ENCODE data around the gene PI4KB. TPM values are rescaled to one million over a fixed set of nuclear protein-coding genes. Genes with fewer than 3 reads are reported as not detected.
A peak's percentile ranks its signal among the peaks of the same experiment; 100 is the strongest.

The PI4KB gene
- total RNA-seq, 1 experiment from 2014 or later = 52.7 TPM

GRCh38 chr1:151370211-151370911 lies 43.1 kb upstream of the PI4KB start:
- TF ChIP-seq CTCF (IDR thresholded peaks at IDR 0.05; ENCODE audit: insufficient read depth in 1 of 2, low read depth in 1 of 2, low read length in 1 of 2, severe bottlenecking in 1 of 2, unreplicated experiment in 1 of 2) = no peak
- ChIA-PET CTCF (interaction anchor here (1.3 kb wide), 1 partner anchor 68 kb away, joined by 3 read pairs; no protein-coding TSS in a partner anchor), POLR2A (no interaction called here)
- BruUV-seq (replicated peaks) = no TSS peak
- H3K27me3 ChIP-seq (replicated peaks; ENCODE audit: control insufficient read depth, insufficient read depth, low read length) = no peaks in the 10 kb centered on the region
- H3K9me3 Mint-ChIP-seq (ENCODE audit: unreplicated experiment) = no peaks in the 10 kb centered on the region
- peak overlapping the region; percentile 84 for H3K27ac Mint-ChIP-seq (ENCODE audit: unreplicated experiment)
- H3K9me3 ChIP-seq = no peaks in the 10 kb centered on the region
- no peaks in the 10 kb centered on the region; the same call in 1 of the 2 replicates for H3K36me3 ChIP-seq (ENCODE audit: control insufficient read depth, insufficient read depth, low read length)
- peaks cover 14% of the 10 kb centered on the region for H3K4me1 ChIP-seq
- H3K4me3 Mint-ChIP-seq (ENCODE audit: unreplicated experiment) = no peak overlapping the region
- peaks cover 13% of the 10 kb centered on the region for H3K4me1 Mint-ChIP-seq (ENCODE audit: low read depth, unreplicated experiment)
- intact Hi-C loops (cut with micrococcal nuclease; ENCODE audit: unreplicated experiment) = no loop called here
- no peak for DNase-seq
- H3K36me3 Mint-ChIP-seq (ENCODE audit: insufficient read depth, unreplicated experiment) = no peaks in the 10 kb centered on the region
- no peak overlapping the region for H3K4me3 ChIP-seq (ENCODE audit: low read depth, low read length)
- H3K27me3 Mint-ChIP-seq (ENCODE audit: insufficient read depth, unreplicated experiment) = no peaks in the 10 kb centered on the region

- Mint-ChIP-seq H3K27me3 (ENCODE audit: insufficient read depth, unreplicated experiment) (no peaks in the 10 kb centered on the region), H3K36me3 (ENCODE audit: insufficient read depth, unreplicated experiment) (peaks cover under 1% of the 10 kb centered on the region), H3K9me3 (ENCODE audit: unreplicated experiment) (no peaks in the 10 kb centered on the region), H3K4me3 (ENCODE audit: unreplicated experiment) (no peak overlapping the region), H3K4me1 (ENCODE audit: low read depth, unreplicated experiment) (peaks cover 13% of the 10 kb centered on the region), H3K27ac (ENCODE audit: unreplicated experiment) (no peak overlapping the region)
- no peaks in the 10 kb centered on the region for H3K27me3 ChIP-seq (replicated peaks; ENCODE audit: control insufficient read depth, insufficient read depth, low read length)
- BruUV-seq (replicated peaks) = no TSS peak
- DNase-seq = no peak
- POLR2A ChIA-PET = no interaction called here
- no peak overlapping the region for H3K4me3 ChIP-seq (ENCODE audit: low read depth, low read length)
- no peak for TF ChIP-seq CTCF (IDR thresholded peaks at IDR 0.05; ENCODE audit: insufficient read depth in 1 of 2, low read depth in 1 of 2, low read length in 1 of 2, severe bottlenecking in 1 of 2, unreplicated experiment in 1 of 2)
- H3K36me3 ChIP-seq (ENCODE audit: control insufficient read depth, insufficient read depth, low read length) = no peaks in the 10 kb centered on the region; the same call in 1 of the 2 replicates
- CTCF ChIA-PET = interaction anchor here (1.3 kb wide), 1 partner anchor 68 kb away, joined by 3 read pairs; no protein-coding TSS in a partner anchor
- H3K9me3 ChIP-seq = no peaks in the 10 kb centered on the region
- peaks cover 14% of the 10 kb centered on the region for H3K4me1 ChIP-seq
- intact Hi-C loops (cut with micrococcal nuclease; ENCODE audit: unreplicated experiment) = no loop called here
These were observed 42.4 kb upstream of the PI4KB start for GRCh38 chr1:151369621-151370048.

GRCh38 chr1:151369302-151369610 lies 42.0 kb upstream of the PI4KB start:
- Histone ChIP-seq H3K36me3 (ENCODE audit: control insufficient read depth, insufficient read depth, low read length) (no peaks in the 10 kb centered on the region; the same call in 1 of the 2 replicates), H3K4me3 (ENCODE audit: low read depth, low read length) (no peak overlapping the region), H3K9me3 (no peaks in the 10 kb centered on the region), H3K4me1 (peaks cover 14% of the 10 kb centered on the region), H3K27me3 (replicated peaks; ENCODE audit: control insufficient read depth, insufficient read depth, low read length) (no peaks in the 10 kb centered on the region)
- intact Hi-C loops (cut with micrococcal nuclease; ENCODE audit: unreplicated experiment) = no loop called here
- H3K9me3 Mint-ChIP-seq (ENCODE audit: unreplicated experiment) = no peaks in the 10 kb centered on the region
- H3K27ac Mint-ChIP-seq (ENCODE audit: unreplicated experiment) = no peak overlapping the region
- BruUV-seq (replicated peaks) = no TSS peak
- no peak for TF ChIP-seq CTCF (IDR thresholded peaks at IDR 0.05; ENCODE audit: insufficient read depth in 1 of 2, low read depth in 1 of 2, low read length in 1 of 2, severe bottlenecking in 1 of 2, unreplicated experiment in 1 of 2)
- ChIA-PET CTCF (no interaction called here), POLR2A (no interaction called here)
- H3K4me1 Mint-ChIP-seq (ENCODE audit: low read depth, unreplicated experiment) = peaks cover 13% of the 10 kb centered on the region
- H3K36me3 Mint-ChIP-seq (ENCODE audit: insufficient read depth, unreplicated experiment) = peaks cover 4% of the 10 kb centered on the region
- no peak overlapping the region for H3K4me3 Mint-ChIP-seq (ENCODE audit: unreplicated experiment)
- H3K27me3 Mint-ChIP-seq (ENCODE audit: insufficient read depth, unreplicated experiment) = no peaks in the 10 kb centered on the region
- no peak for DNase-seq

Measured in Caco-2 (cell line).